ENCODE results near the gene STPG1.

Gene STPG1

GRCh38 chr1:24455272-24455671, 41.7 kb upstream of the STPG1 start:
- Histone ChIP-seq H2BK12ac (ENCODE audit: low read length) (no peak overlapping the region), H3K9ac (ENCODE audit: low read length) (no peak overlapping the region), H2BK120ac (ENCODE audit: insufficient read depth, low read length, poor library complexity) (no peak overlapping the region), H3K4me2 (ENCODE audit: low read length) (no peak overlapping the region), H3K4me3 (ENCODE audit: low read depth, low read length) (no peak overlapping the region), H3K9me3 (ENCODE audit: insufficient read depth, low read depth, low read length) (no peaks in the 10 kb centered on the region), H2AFZ (ENCODE audit: insufficient read depth, low read length, poor library complexity) (no peak overlapping the region), H3K27ac (ENCODE audit: low read depth, low read length) (no peak overlapping the region), H3K36me3 (ENCODE audit: control insufficient read depth in 1 of 2, insufficient read depth in 2 of 2, low read length in 2 of 2) (peaks cover 0 to 15% of the 10 kb centered on the region in 2 experiments), H3K79me1 (ENCODE audit: low read length) (no peaks in the 10 kb centered on the region), H4K12ac (ENCODE audit: low read depth, low read length) (no peak overlapping the region), H4K91ac (ENCODE audit: low read depth, low read length) (no peak overlapping the region), H3K27me3 (ENCODE audit: insufficient read depth, low read length) (no peaks in the 10 kb centered on the region), H3K23ac (ENCODE audit: low read length) (no peak overlapping the region), H3K18ac (ENCODE audit: low read length) (no peak overlapping the region), H2AK5ac (ENCODE audit: low read length) (no peak overlapping the region), H2BK5ac (ENCODE audit: low read depth, low read length, poor library complexity) (no peak overlapping the region), H3K4me1 (ENCODE audit: control insufficient read depth in 1 of 2, insufficient read depth in 2 of 2, low read length in 2 of 2) (no peaks in the 10 kb centered on the region), H4K8ac (ENCODE audit: low read depth, low read length) (no peak overlapping the region), H3K4ac (ENCODE audit: low read depth, low read length) (no peak overlapping the region), H3K79me2 (ENCODE audit: control insufficient read depth, insufficient read depth, low read length, poor library complexity) (no peaks in the 10 kb centered on the region), H3K14ac (ENCODE audit: low read length) (no peak overlapping the region)
- no peak for DNase-seq
- no CpG with 5 or more reads among the region's 5 CpGs for WGBS (ENCODE audit: extremely low coverage, insufficient coverage, insufficient read length)

- H2BK12ac ChIP-seq (ENCODE audit: low read length), result no peak overlapping the region
- no peak overlapping the region for H3K23ac ChIP-seq (ENCODE audit: low read length)
- H3K27ac ChIP-seq (ENCODE audit: low read depth, low read length), result no peak overlapping the region
- no peaks in the 10 kb centered on the region for H3K27me3 ChIP-seq (ENCODE audit: insufficient read depth, low read length)
- no peak overlapping the region for H4K8ac ChIP-seq (ENCODE audit: low read depth, low read length)
- H3K79me1 ChIP-seq (ENCODE audit: low read length), result no peaks in the 10 kb centered on the region
- no peak overlapping the region for H2BK5ac ChIP-seq (ENCODE audit: low read depth, low read length, poor library complexity)
- H2AFZ ChIP-seq (ENCODE audit: insufficient read depth, low read length, poor library complexity), result no peak overlapping the region
- H3K9ac ChIP-seq (ENCODE audit: low read length), result no peak overlapping the region
- no peaks in the 10 kb centered on the region for H3K79me2 ChIP-seq (ENCODE audit: control insufficient read depth, insufficient read depth, low read length, poor library complexity)
- H3K18ac ChIP-seq (ENCODE audit: low read length), result no peak overlapping the region
- no peak overlapping the region for H3K4ac ChIP-seq (ENCODE audit: low read depth, low read length)
- H3K4me3 ChIP-seq (ENCODE audit: low read depth, low read length), result no peak overlapping the region
- H3K4me2 ChIP-seq (ENCODE audit: low read length), result no peak overlapping the region
- no peak for DNase-seq
- H3K14ac ChIP-seq (ENCODE audit: low read length), result no peak overlapping the region
- H3K4me1 ChIP-seq (ENCODE audit: control insufficient read depth in 1 of 2, insufficient read depth in 2 of 2, low read length in 2 of 2), result no peaks in the 10 kb centered on the region
- H2BK120ac ChIP-seq (ENCODE audit: insufficient read depth, low read length, poor library complexity), result no peak overlapping the region
- no peak overlapping the region for H4K91ac ChIP-seq (ENCODE audit: low read depth, low read length)
- no peaks in the 10 kb centered on the region for H3K9me3 ChIP-seq (ENCODE audit: insufficient read depth, low read depth, low read length)
- H3K36me3 ChIP-seq (ENCODE audit: control insufficient read depth in 1 of 2, insufficient read depth in 2 of 2, low read length in 2 of 2), result peaks cover 0 to 12% of the 10 kb centered on the region in 2 experiments
- H2AK5ac ChIP-seq (ENCODE audit: low read length), result no peak overlapping the region
- no peak overlapping the region for H4K12ac ChIP-seq (ENCODE audit: low read depth, low read length)
- no CpG with 5 or more reads among the region's 5 CpGs for WGBS (ENCODE audit: extremely low coverage, insufficient coverage, insufficient read length)
Observed at GRCh38 chr1:24454673-24455072, 41.1 kb upstream of the STPG1 start.

- Histone ChIP-seq H3K18ac (ENCODE audit: low read length) (no peak overlapping the region), H2AK5ac (ENCODE audit: low read length) (no peak overlapping the region), H3K27ac (ENCODE audit: low read depth, low read length) (no peak overlapping the region), H3K9me3 (ENCODE audit: insufficient read depth, low read depth, low read length) (no peaks in the 10 kb centered on the region), H3K4me1 (ENCODE audit: control insufficient read depth in 1 of 2, insufficient read depth in 2 of 2, low read length in 2 of 2) (no peaks in the 10 kb centered on the region), H3K9ac (ENCODE audit: low read length) (no peak overlapping the region), H3K79me1 (ENCODE audit: low read length) (no peaks in the 10 kb centered on the region), H3K14ac (ENCODE audit: low read length) (no peak overlapping the region), H2BK120ac (ENCODE audit: insufficient read depth, low read length, poor library complexity) (no peak overlapping the region), H3K36me3 (ENCODE audit: control insufficient read depth in 1 of 2, insufficient read depth in 2 of 2, low read length in 2 of 2) (peaks cover 0 to 5% of the 10 kb centered on the region in 2 experiments), H2BK5ac (ENCODE audit: low read depth, low read length, poor library complexity) (no peak overlapping the region), H3K4me3 (ENCODE audit: low read depth, low read length) (no peak overlapping the region), H3K79me2 (ENCODE audit: control insufficient read depth, insufficient read depth, low read length, poor library complexity) (no peaks in the 10 kb centered on the region), H4K12ac (ENCODE audit: low read depth, low read length) (no peak overlapping the region), H2BK12ac (ENCODE audit: low read length) (no peak overlapping the region), H2AFZ (ENCODE audit: insufficient read depth, low read length, poor library complexity) (no peak overlapping the region), H3K4ac (ENCODE audit: low read depth, low read length) (no peak overlapping the region), H4K8ac (ENCODE audit: low read depth, low read length) (no peak overlapping the region), H3K4me2 (ENCODE audit: low read length) (no peak overlapping the region), H3K23ac (ENCODE audit: low read length) (no peak overlapping the region), H4K91ac (ENCODE audit: low read depth, low read length) (no peak overlapping the region), H3K27me3 (ENCODE audit: insufficient read depth, low read length) (no peaks in the 10 kb centered on the region)
- no CpG with 5 or more reads among the region's 8 CpGs for WGBS (ENCODE audit: extremely low coverage, insufficient coverage, insufficient read length)
- no peak for DNase-seq
Observed at GRCh38 chr1:24452922-24453485, 39.4 kb upstream of the STPG1 start.

- Histone ChIP-seq H3K23ac (ENCODE audit: low read length) (no peak overlapping the region), H3K4me2 (ENCODE audit: low read length) (no peak overlapping the region), H4K8ac (ENCODE audit: low read depth, low read length) (no peak overlapping the region), H2BK12ac (ENCODE audit: low read length) (no peak overlapping the region), H3K27me3 (ENCODE audit: insufficient read depth, low read length) (no peaks in the 10 kb centered on the region), H2BK120ac (ENCODE audit: insufficient read depth, low read length, poor library complexity) (no peak overlapping the region), H3K79me2 (ENCODE audit: control insufficient read depth, insufficient read depth, low read length, poor library complexity) (no peaks in the 10 kb centered on the region), H3K4me1 (ENCODE audit: control insufficient read depth in 1 of 2, insufficient read depth in 2 of 2, low read length in 2 of 2) (no peaks in the 10 kb centered on the region), H3K18ac (ENCODE audit: low read length) (no peak overlapping the region), H2AFZ (ENCODE audit: insufficient read depth, low read length, poor library complexity) (no peak overlapping the region), H3K4me3 (ENCODE audit: low read depth, low read length) (no peak overlapping the region), H4K91ac (ENCODE audit: low read depth, low read length) (no peak overlapping the region), H2BK5ac (ENCODE audit: low read depth, low read length, poor library complexity) (no peak overlapping the region), H3K36me3 (ENCODE audit: control insufficient read depth in 1 of 2, insufficient read depth in 2 of 2, low read length in 2 of 2) (peaks cover 3 to 5% of the 10 kb centered on the region in 2 experiments), H3K9ac (ENCODE audit: low read length) (no peak overlapping the region), H3K14ac (ENCODE audit: low read length) (no peak overlapping the region), H3K27ac (ENCODE audit: low read depth, low read length) (no peak overlapping the region), H4K12ac (ENCODE audit: low read depth, low read length) (no peak overlapping the region), H3K4ac (ENCODE audit: low read depth, low read length) (no peak overlapping the region), H3K9me3 (ENCODE audit: insufficient read depth, low read depth, low read length) (no peaks in the 10 kb centered on the region), H2AK5ac (ENCODE audit: low read length) (no peak overlapping the region), H3K79me1 (ENCODE audit: low read length) (no peaks in the 10 kb centered on the region)
- DNase-seq, result no peak
- WGBS (ENCODE audit: extremely low coverage, insufficient coverage, insufficient read length), result no CpG with 5 or more reads among the region's 3 CpGs
Observed at GRCh38 chr1:24451746-24452145, 38.2 kb upstream of the STPG1 start.
